ENCODE data around the gene FAM110C. TPM values are rescaled to one million over a fixed set of nuclear protein-coding genes. Genes with fewer than 3 reads are reported as not detected.
"Not testable (repeated sequence)": the region's sequence is repeated elsewhere in the genome, so short reads cannot be mapped to it uniquely, and the experiment has no call there.

FAM110C gene
- polyA plus RNA-seq, 1 donor from 2014 or later = 0.21 TPM

GRCh38 chr2:18402-19271 lies 27.7 kb downstream of the FAM110C start:
- Histone ChIP-seq H3K9ac (ENCODE audit: low read length) (no peak overlapping the region), H3K79me2 (replicated peaks; ENCODE audit: insufficient read depth, low read length) (no peaks in the 10 kb centered on the region), H3F3A (ENCODE audit: insufficient read depth, low read length, poor library complexity, severe bottlenecking) (no peaks in the 10 kb centered on the region), H4K20me1 (ENCODE audit: insufficient read depth) (no peaks in the 10 kb centered on the region), H3K9me2 (ENCODE audit: insufficient read depth, low read length) (no peaks in the 10 kb centered on the region), H3K4me3 (ENCODE audit: low read length) (no peak overlapping the region), H2AFZ (ENCODE audit: low read depth, low read length) (no peak overlapping the region), H3K27ac (ENCODE audit: low read length) (no peak overlapping the region), H3K4me2 (ENCODE audit: low read length) (no peak overlapping the region), H3K27me3 (ENCODE audit: insufficient read depth, low read depth, low read length) (no peaks in the 10 kb centered on the region), H3K36me3 (ENCODE audit: insufficient read depth, low read length) (no peaks in the 10 kb centered on the region), H3K9me3 (ENCODE audit: low read length) (no peaks in the 10 kb centered on the region)
- TF ChIP-seq SMC3 (conservative IDR thresholded peaks at IDR 0.05; ENCODE audit: poor library complexity) = peak; percentile 82
- peak; percentile 70 for TF ChIP-seq CTCF (IDR thresholded peaks at IDR 0.05; ENCODE audit: poor library complexity, severe bottlenecking)
- no peak for TF ChIP-seq TAF1 (IDR thresholded peaks at IDR 0.05; ENCODE audit: low read depth)
- peak; percentile 73 for TF ChIP-seq RAD21 (conservative IDR thresholded peaks at IDR 0.05)

- H3K9me3 ChIP-seq (ENCODE audit: low read length); H3K4me3 ChIP-seq (ENCODE audit: low read length); H3K4me2 ChIP-seq (ENCODE audit: low read length); H3K36me3 ChIP-seq (ENCODE audit: insufficient read depth, low read length); H3K27ac ChIP-seq (ENCODE audit: low read length); H2AFZ ChIP-seq (ENCODE audit: low read depth, low read length); H3K9me2 ChIP-seq (ENCODE audit: insufficient read depth, low read length); H3K9ac ChIP-seq (ENCODE audit: low read length); H3K27me3 ChIP-seq (ENCODE audit: insufficient read depth, low read depth, low read length); H3F3A ChIP-seq (ENCODE audit: insufficient read depth, low read length, poor library complexity, severe bottlenecking); H4K20me1 ChIP-seq (ENCODE audit: insufficient read depth); H3K79me2 ChIP-seq (replicated peaks; ENCODE audit: insufficient read depth, low read length): not testable (repeated sequence)
Observed at GRCh38 chr2:15916-16315, 30.4 kb downstream of the FAM110C start.

DNA sequence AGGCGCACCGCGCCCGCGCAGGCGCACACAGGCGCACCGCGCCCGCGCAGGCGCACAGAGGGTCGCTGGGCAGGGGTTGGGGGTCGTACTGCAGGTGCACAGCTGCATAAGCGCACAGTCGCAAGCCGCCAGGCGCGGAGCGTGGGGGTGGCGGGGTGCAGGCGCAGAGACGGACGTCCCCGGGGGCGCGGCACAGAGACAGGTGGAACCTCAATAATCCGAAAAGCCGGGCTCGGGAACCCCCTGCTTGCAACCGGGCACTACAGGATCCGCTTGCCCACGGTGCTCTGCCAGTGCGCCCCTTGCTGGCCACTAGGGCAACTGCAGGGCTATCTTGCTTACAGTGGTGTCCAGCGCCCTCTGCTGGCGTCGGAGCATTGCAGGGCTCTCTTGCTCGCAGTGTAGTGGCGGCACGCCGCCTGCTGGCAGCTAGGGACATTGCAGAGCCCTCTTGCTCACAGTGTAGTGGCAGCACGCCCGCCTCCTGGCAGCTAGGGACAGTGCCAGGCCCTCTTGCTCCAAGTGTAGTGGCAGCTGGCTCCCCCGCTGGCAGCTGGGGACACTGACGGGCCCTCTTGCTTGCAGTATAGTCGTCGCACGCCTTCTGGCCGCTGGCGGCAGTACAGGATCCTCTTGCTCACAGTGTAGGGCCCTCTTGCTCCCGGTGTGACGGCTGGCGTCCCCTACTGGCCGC lies 34.9 kb downstream of the FAM110C start:
- Histone ChIP-seq H3K79me2 (replicated peaks; ENCODE audit: insufficient read depth, low read length) (no peaks in the 10 kb centered on the region), H3K4me3 (ENCODE audit: low read length) (no peak overlapping the region), H3K9me2 (ENCODE audit: insufficient read depth, low read length) (no peaks in the 10 kb centered on the region), H3K27me3 (ENCODE audit: insufficient read depth, low read depth, low read length) (no peaks in the 10 kb centered on the region), H3F3A (ENCODE audit: insufficient read depth, low read length, poor library complexity, severe bottlenecking) (no peaks in the 10 kb centered on the region), H3K4me2 (ENCODE audit: low read length) (no peak overlapping the region), H3K36me3 (ENCODE audit: insufficient read depth, low read length) (no peaks in the 10 kb centered on the region), H2AFZ (ENCODE audit: low read depth, low read length) (no peak overlapping the region), H3K27ac (ENCODE audit: low read length) (no peak overlapping the region), H3K9ac (ENCODE audit: low read length) (no peak overlapping the region), H4K20me1 (ENCODE audit: insufficient read depth) (no peaks in the 10 kb centered on the region), H3K9me3 (ENCODE audit: low read length) (no peaks in the 10 kb centered on the region)
- TF ChIP-seq MXI1 (conservative IDR thresholded peaks at IDR 0.05; ENCODE audit: poor library complexity, severe bottlenecking) (no peak), POLR2AphosphoS5 (IDR thresholded peaks at IDR 0.05) (no peak), CTCF (IDR thresholded peaks at IDR 0.05; ENCODE audit: poor library complexity, severe bottlenecking) (peak; percentile 26), EP300 (conservative IDR thresholded peaks at IDR 0.05; ENCODE audit: poor library complexity, severe bottlenecking) (no peak), RAD21 (conservative IDR thresholded peaks at IDR 0.05) (no peak), TAF1 (IDR thresholded peaks at IDR 0.05; ENCODE audit: low read depth) (no peak), SMC3 (conservative IDR thresholded peaks at IDR 0.05; ENCODE audit: poor library complexity) (no peak)

Measured in neural cell (in vitro differentiated cells).